ENCODE measurements around the gene ZSCAN30. TPM values are rescaled to one million over a fixed set of nuclear protein-coding genes. Genes with fewer than 3 reads are reported as not detected.

ZSCAN30 gene
- total and polyA plus RNA-seq, 2 of the 13 experiments (the other 11 are each of a cell fraction or from before 2014, with no cell fraction given) = 7.4 to 7.7 TPM

DNA sequence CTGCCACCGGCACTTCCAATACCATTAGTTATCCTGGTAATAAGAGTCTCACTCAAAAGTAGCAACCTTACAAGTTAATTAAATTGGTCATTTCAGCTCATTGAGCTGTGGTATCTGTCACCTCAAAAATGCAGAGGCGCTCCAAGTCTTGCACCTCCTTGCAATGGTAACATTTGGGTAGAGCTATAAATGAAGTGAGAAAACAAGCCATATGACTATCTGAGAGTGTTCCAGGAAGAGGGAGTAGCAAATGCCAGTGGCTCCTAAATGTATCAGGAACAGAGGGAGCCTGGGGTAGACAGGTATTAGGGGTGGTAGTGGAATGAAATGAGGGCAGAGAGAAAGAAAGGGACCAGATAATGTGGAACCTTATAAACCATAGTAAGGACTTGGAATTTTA, 6.0 kb upstream of the ZSCAN30 start (continued):
- TF ChIP-seq, protein P1, sequence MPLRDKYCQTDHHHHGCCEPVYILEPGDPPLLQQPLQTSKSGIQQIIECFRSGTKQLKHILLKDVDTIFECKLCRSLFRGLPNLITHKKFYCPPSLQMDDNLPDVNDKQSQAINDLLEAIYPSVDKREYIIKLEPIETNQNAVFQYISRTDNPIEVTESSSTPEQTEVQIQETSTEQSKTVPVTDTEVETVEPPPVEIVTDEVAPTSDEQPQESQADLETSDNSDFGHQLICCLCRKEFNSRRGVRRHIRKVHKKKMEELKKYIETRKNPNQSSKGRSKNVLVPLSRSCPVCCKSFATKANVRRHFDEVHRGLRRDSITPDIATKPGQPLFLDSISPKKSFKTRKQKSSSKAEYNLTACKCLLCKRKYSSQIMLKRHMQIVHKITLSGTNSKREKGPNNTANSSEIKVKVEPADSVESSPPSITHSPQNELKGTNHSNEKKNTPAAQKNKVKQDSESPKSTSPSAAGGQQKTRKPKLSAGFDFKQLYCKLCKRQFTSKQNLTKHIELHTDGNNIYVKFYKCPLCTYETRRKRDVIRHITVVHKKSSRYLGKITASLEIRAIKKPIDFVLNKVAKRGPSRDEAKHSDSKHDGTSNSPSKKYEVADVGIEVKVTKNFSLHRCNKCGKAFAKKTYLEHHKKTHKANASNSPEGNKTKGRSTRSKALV (CRISPR knock-in tag; IDR thresholded peaks at IDR 0.05) = no peak
- TF ChIP-seq TFE3 (CRISPR knock-in tag; IDR thresholded peaks at IDR 0.05) (no peak), RBFOX2 (IDR thresholded peaks at IDR 0.05; ENCODE audit: low read depth, low read length) (no peak), ZFY (CRISPR knock-in tag; IDR thresholded peaks at IDR 0.05) (no peak), NKX3-1 (CRISPR knock-in tag; IDR thresholded peaks at IDR 0.05) (no peak), DMTF1 (CRISPR knock-in tag; IDR thresholded peaks at IDR 0.05) (no peak), CENPBD1 (CRISPR knock-in tag; IDR thresholded peaks at IDR 0.05; ENCODE audit: borderline replicate concordance, low read depth) (no peak)

Data from HepG2 (cell line).